Thyroid gland (tissue), 4 donors: ENCODE results near the gene THAP4.

Experiments
- CTCF ChIP-seq, 6 experiments: fragments of 200-600 bp in 3 of 6; fragments of 450-650 bp in 3 of 6; sonication (generic) in 3 of 6; IDR thresholded peaks; one replicate each; pipeline ENCODE4 v1.5.1; 2016 to 2019; ENCODE audit warnings: antibody characterized with exemption in 6 of 6, mild to moderate bottlenecking in 2 of 6, inconsistent platforms in 1 of 6, moderate library complexity in 1 of 6
- POLR2A ChIP-seq, 2 donors: fragments of 450-650 bp; IDR thresholded peaks; one replicate each; pipeline ENCODE4 v1.6.1; 2017; ENCODE audit warnings: antibody characterized with exemption in 2 of 2, mild to moderate bottlenecking in 2 of 2, moderate library complexity in 1 of 2

GRCh38 chr2:241542278-241542605 is 94.7 kb downstream of the THAP4 start:
- TF ChIP-seq CTCF (IDR thresholded peaks at IDR 0.05) (no peak), POLR2A (IDR thresholded peaks at IDR 0.05) (no peak)
